SK-N-SH (cell line): ENCODE data around the gene SHROOM4. TPM values are rescaled to one million over a fixed set of nuclear protein-coding genes. Genes with fewer than 3 reads are reported as not detected.

Source experiments
- CTCF ChIA-PET: fragments of 300-600, 350-600 bp; formaldehyde crosslinking; extraction: SDS; loops from one replicate; lab custom pipeline; 2021; lab: Yijun Ruan, JAX
- POLR2A ChIA-PET: fragments of 350-600 bp; sonication (Branson Sonifier 250); formaldehyde crosslinking; extraction: SDS; loops from one replicate; lab custom pipeline; 2020; ENCODE audit warnings: antibody characterized with exemption, inconsistent platforms; lab: Yijun Ruan, JAX
- DNase-seq: peaks from one replicate; pipeline ENCODE4 v3.0.0; 2012
- H2AFZ ChIP-seq: fragments of 200-600 bp; sonication (generic); 2 replicates; pipeline ENCODE4 v1.8.1; 2016; ENCODE audit warnings: antibody characterized with exemption, mild to moderate bottlenecking, low read depth
- H3F3A ChIP-seq: fragments of 200-600 bp; sonication (generic); replicated peaks from 2 replicates; pipeline ENCODE3; 2016; ENCODE audit warnings: antibody characterized with exemption, mild to moderate bottlenecking; ENCODE audit not compliant: insufficient read depth
- H3K27ac ChIP-seq, 2 experiments: fragments of 200-500 bp in 1 of 2; fragments of 200-600 bp in 1 of 2; sonication (Bioruptor generic) in 1 of 2; sonication (generic), shearing (Covaris generic) in 1 of 2; 2 replicates each; pipeline versions ENCODE4 v1.5.1 to v1.6.1; 2014 to 2016; ENCODE audit warnings: low read depth in 2 of 2, inconsistent platforms in 1 of 2, low read length in 1 of 2, mild to moderate bottlenecking in 1 of 2, mixed read lengths in 1 of 2
- H3K27me3 ChIP-seq: fragments of 200-600 bp; sonication (generic), shearing (Covaris generic); 2 replicates; pipeline ENCODE4 v1.6.1; 2016; ENCODE audit warnings: mixed run types; ENCODE audit not compliant: insufficient read depth
- H3K36me3 ChIP-seq, 2 experiments: fragments of 200-500 bp in 1 of 2; fragments of 200-600 bp in 1 of 2; sonication (Bioruptor generic) in 1 of 2; sonication (generic) in 1 of 2; replicated peaks in 1 of 2; 2 replicates each; pipeline versions ENCODE3 to v1.5.1; 2014 to 2016; ENCODE audit warnings: low read length in 1 of 2, mild to moderate bottlenecking in 1 of 2; ENCODE audit not compliant: insufficient read depth in 2 of 2, control insufficient read depth in 1 of 2
- H3K4me1 ChIP-seq, 2 experiments: fragments of 200-500 bp in 1 of 2; fragments of 200-600 bp in 1 of 2; sonication (Bioruptor generic) in 1 of 2; sonication (generic), shearing (Covaris generic) in 1 of 2; 2 replicates each; pipeline versions ENCODE4 v1.5.1 to v1.6.1; 2014 to 2016; ENCODE audit warnings: low read depth in 1 of 2, low read length in 1 of 2, mixed run types in 1 of 2; ENCODE audit not compliant: insufficient read depth in 2 of 2, control insufficient read depth in 1 of 2
- H3K4me2 ChIP-seq: fragments of 200-600 bp; sonication (generic), shearing (Covaris generic); 2 replicates; pipeline ENCODE4 v1.6.1; 2017; ENCODE audit warnings: mixed run types
- H3K4me3 ChIP-seq, 2 experiments: fragments of 200-500 bp in 1 of 2; fragments of 200-600 bp in 1 of 2; sonication (Bioruptor generic) in 1 of 2; sonication (generic), shearing (Covaris generic) in 1 of 2; 2 replicates each; pipeline versions ENCODE4 v1.5.1 to v1.8.1; 2014 to 2016; ENCODE audit warnings: low read depth in 2 of 2, inconsistent platforms in 1 of 2, low read length in 1 of 2, mild to moderate bottlenecking in 1 of 2, mixed read lengths in 1 of 2, moderate library complexity in 1 of 2
- H3K79me2 ChIP-seq: fragments of 200-600 bp; sonication (generic); 2 replicates; pipeline ENCODE4 v1.8.1; 2017; ENCODE audit warnings: mild to moderate bottlenecking; ENCODE audit not compliant: insufficient read depth
- H3K9ac ChIP-seq: fragments of 200-600 bp; sonication (generic); 2 replicates; pipeline ENCODE4 v1.6.1; 2017; ENCODE audit warnings: mixed run types
- H3K9me2 ChIP-seq: fragments of 200-600 bp; sonication (generic); 2 replicates; pipeline ENCODE4 v1.6.1; 2017; ENCODE audit warnings: mixed run types
- H3K9me3 ChIP-seq: fragments of 200-600 bp; sonication (generic); 2 replicates; pipeline ENCODE4 v1.6.1; 2017; ENCODE audit warnings: mixed run types, mild to moderate bottlenecking, moderate library complexity
- H4K20me1 ChIP-seq: fragments of 200-600 bp; sonication (generic); 2 replicates; pipeline ENCODE4 v1.6.1; 2017; ENCODE audit warnings: mild to moderate bottlenecking, mixed run types; ENCODE audit not compliant: insufficient read depth
- EP300 ChIP-seq, 2 experiments: IDR thresholded peaks; 2 replicates each; pipeline versions ENCODE4 v1.4.0 to v1.6.1; 2012; ENCODE audit warnings: borderline replicate concordance in 1 of 2, low read depth in 1 of 2, low read length in 1 of 2
- FOSL2 ChIP-seq: IDR thresholded peaks from 2 replicates; pipeline ENCODE4 v1.4.0; 2012; ENCODE audit warnings: low read depth, mild to moderate bottlenecking, moderate library complexity, borderline replicate concordance
- GATA2 ChIP-seq: sonication (generic); formaldehyde crosslinking; IDR thresholded peaks from 2 replicates; pipeline ENCODE4 v1.5.0; 2020; ENCODE audit warnings: mild to moderate bottlenecking, missing genetic modification reagents
- NRF1 ChIP-seq: IDR thresholded peaks from 2 replicates; pipeline ENCODE4 v1.6.1; 2012; ENCODE audit warnings: low read depth, mild to moderate bottlenecking, low read length
- RCOR1 ChIP-seq: fragments of 150-350 bp; IDR thresholded peaks from 2 replicates; pipeline ENCODE4 v1.6.1; 2017; ENCODE audit warnings: antibody characterized with exemption, low read length
- RFX5 ChIP-seq: IDR thresholded peaks from 2 replicates; pipeline ENCODE4 v1.6.1; 2012; ENCODE audit warnings: mild to moderate bottlenecking, improper control_type of control experiment, low read length
- SIN3A ChIP-seq: IDR thresholded peaks from 2 replicates; pipeline ENCODE4 v1.6.1; 2012; ENCODE audit warnings: low read depth, mild to moderate bottlenecking, low read length, moderate library complexity, borderline replicate concordance
- TAF1 ChIP-seq: IDR thresholded peaks from 2 replicates; pipeline ENCODE4 v1.6.1; 2012; ENCODE audit warnings: low read depth, mild to moderate bottlenecking, low read length, moderate library complexity, borderline replicate concordance
- YY1 ChIP-seq: IDR thresholded peaks from 2 replicates; pipeline ENCODE4 v1.4.0; 2012; ENCODE audit warnings: low read depth, mild to moderate bottlenecking
- WGBS: methylation state at CpG from one replicate; pipeline ENCODE4 v1.1.6; 2017; ENCODE audit warnings: low lambda C conversion rate; 5-methylcytosine and 5-hydroxymethylcytosine counted together
- polyA plus RNA-seq, 3 experiments: library from polyadenylated mRNA; depleted of rRNA; stranded (reverse); fragments of >200 nt; gene quantifications; 2 replicates each; pipeline ENCODE4 v1.2.3, GENCODE V29; 2012
- TF ChIP-seq, protein P1 (sequence below): fragments of 200-600 bp; sonication (generic); IDR thresholded peaks from 2 replicates; pipeline ENCODE4 v1.6.1; 2017; ENCODE audit warnings: antibody characterized with exemption, mild to moderate bottlenecking, moderate library complexity
- TF ChIP-seq, protein P2 (sequence below): fragments of 150-350 bp; IDR thresholded peaks from 2 replicates; pipeline ENCODE4 v1.6.1; 2016; ENCODE audit warnings: mild to moderate bottlenecking, low read depth, low read length
- TF ChIP-seq, protein P3 (sequence below): IDR thresholded peaks from 2 replicates; pipeline ENCODE4; 2012

The SHROOM4 gene
- polyA plus RNA-seq, 1 of the 3 experiments (the other 2 are of a cell fraction), result 0.31 TPM

DNA sequence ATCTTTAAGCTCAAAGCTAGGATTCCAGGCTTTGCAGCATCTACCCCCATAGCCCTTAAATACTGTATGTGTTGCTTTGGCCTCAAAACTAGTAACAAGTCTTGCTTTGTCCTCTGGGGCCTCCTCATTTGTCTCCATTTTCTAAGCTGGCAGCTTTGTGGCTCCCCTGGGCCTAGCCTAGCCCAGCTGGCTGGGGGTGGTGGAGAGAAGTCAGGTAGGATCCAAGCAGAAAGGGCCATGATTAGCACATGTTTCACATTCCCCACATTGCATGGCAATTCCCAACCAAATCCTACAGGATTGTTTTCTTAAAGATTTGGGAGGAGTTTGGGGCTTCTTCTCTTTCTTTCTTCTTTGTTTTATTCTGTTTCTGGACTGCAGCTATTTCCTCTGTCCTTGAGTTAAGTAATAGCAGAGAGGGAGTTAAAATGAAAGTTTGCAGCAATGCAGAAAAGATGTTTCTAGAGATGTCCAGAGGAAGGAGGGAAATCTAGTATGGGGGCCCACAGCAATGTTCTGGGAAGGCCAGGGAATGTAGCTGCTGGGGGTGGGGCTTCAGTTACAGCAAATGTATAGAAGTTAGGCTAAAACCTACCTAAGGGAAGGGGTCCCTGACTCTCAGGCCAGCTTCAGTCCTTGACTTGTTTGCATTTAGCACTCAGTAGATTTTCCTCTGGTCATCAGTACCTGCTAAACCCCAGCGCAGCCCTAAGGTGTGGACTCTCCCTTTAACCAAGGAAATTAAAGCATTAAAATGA lies 92.1 kb downstream of the SHROOM4 start:
- H3K27ac ChIP-seq, result no peak overlapping the region
- H3K9ac ChIP-seq, result no peak overlapping the region
- no peaks in the 10 kb centered on the region for H3K9me2 ChIP-seq
- 22% methylated on average over 1 of the region's 1 CpG for whole genome bisulfite sequencing
- no peaks in the 10 kb centered on the region; the same call in 1 of the 2 replicates for H3K27me3 ChIP-seq
- CTCF ChIA-PET, result no interaction called here
- no peaks in the 10 kb centered on the region for H3K79me2 ChIP-seq
- DNase-seq, result no peak
- no peak overlapping the region for H2AFZ ChIP-seq
- no peaks in the 10 kb centered on the region for H4K20me1 ChIP-seq
- H3K4me1 ChIP-seq, result no peaks in the 10 kb centered on the region
- no peak for TF ChIP-seq YY1
- no peak for TF ChIP-seq SIN3A
- no peak for TF ChIP-seq NRF1
- TF ChIP-seq, protein P1, sequence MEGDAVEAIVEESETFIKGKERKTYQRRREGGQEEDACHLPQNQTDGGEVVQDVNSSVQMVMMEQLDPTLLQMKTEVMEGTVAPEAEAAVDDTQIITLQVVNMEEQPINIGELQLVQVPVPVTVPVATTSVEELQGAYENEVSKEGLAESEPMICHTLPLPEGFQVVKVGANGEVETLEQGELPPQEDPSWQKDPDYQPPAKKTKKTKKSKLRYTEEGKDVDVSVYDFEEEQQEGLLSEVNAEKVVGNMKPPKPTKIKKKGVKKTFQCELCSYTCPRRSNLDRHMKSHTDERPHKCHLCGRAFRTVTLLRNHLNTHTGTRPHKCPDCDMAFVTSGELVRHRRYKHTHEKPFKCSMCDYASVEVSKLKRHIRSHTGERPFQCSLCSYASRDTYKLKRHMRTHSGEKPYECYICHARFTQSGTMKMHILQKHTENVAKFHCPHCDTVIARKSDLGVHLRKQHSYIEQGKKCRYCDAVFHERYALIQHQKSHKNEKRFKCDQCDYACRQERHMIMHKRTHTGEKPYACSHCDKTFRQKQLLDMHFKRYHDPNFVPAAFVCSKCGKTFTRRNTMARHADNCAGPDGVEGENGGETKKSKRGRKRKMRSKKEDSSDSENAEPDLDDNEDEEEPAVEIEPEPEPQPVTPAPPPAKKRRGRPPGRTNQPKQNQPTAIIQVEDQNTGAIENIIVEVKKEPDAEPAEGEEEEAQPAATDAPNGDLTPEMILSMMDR, result no peak
- TF ChIP-seq RCOR1, result no peak
- TF ChIP-seq, protein P2, sequence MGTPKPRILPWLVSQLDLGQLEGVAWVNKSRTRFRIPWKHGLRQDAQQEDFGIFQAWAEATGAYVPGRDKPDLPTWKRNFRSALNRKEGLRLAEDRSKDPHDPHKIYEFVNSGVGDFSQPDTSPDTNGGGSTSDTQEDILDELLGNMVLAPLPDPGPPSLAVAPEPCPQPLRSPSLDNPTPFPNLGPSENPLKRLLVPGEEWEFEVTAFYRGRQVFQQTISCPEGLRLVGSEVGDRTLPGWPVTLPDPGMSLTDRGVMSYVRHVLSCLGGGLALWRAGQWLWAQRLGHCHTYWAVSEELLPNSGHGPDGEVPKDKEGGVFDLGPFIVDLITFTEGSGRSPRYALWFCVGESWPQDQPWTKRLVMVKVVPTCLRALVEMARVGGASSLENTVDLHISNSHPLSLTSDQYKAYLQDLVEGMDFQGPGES, result no peak
- TF ChIP-seq, protein P3, sequence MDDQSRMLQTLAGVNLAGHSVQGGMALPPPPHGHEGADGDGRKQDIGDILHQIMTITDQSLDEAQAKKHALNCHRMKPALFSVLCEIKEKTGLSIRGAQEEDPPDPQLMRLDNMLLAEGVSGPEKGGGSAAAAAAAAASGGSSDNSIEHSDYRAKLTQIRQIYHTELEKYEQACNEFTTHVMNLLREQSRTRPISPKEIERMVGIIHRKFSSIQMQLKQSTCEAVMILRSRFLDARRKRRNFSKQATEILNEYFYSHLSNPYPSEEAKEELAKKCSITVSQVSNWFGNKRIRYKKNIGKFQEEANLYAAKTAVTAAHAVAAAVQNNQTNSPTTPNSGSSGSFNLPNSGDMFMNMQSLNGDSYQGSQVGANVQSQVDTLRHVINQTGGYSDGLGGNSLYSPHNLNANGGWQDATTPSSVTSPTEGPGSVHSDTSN, result no peak
- TF ChIP-seq GATA2 (CRISPR knock-in tag), result no peak
- no peaks in the 10 kb centered on the region for H3F3A ChIP-seq
- H3K36me3 ChIP-seq, result no peaks in the 10 kb centered on the region
- POLR2A ChIA-PET, result no interaction called here
- H3K9me3 ChIP-seq, result no peaks in the 10 kb centered on the region
- H3K4me3 ChIP-seq, result no peak overlapping the region
- H3K4me2 ChIP-seq, result no peak overlapping the region

DNA sequence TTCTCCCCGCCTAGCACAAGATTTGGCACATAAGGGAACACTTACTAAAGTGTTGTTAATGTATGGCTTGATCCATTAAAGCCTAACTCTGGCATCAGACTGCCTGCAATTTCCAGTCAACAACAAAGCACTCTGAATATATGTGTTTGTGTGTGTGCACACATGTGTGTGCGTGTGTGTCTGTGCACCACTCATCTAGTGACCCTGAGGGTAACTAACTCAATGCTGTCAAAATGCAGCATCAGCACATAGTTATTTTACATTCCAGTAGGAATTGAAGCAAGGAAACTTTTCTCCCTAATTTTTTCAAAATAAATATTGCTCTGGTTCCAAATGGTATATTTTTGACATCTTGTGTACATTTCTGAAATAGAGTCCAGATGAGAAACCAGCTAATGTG lies 94.4 kb downstream of the SHROOM4 start:
- H2AFZ ChIP-seq, result no peak overlapping the region
- no peak overlapping the region for H3K4me3 ChIP-seq
- POLR2A ChIA-PET, result no interaction called here
- no peaks in the 10 kb centered on the region for H3K79me2 ChIP-seq
- no peak overlapping the region for H3K9ac ChIP-seq
- H3K27ac ChIP-seq, result no peak overlapping the region
- no peaks in the 10 kb centered on the region for H3K36me3 ChIP-seq
- no peaks in the 10 kb centered on the region for H3K4me1 ChIP-seq
- H3F3A ChIP-seq, result no peaks in the 10 kb centered on the region
- DNase-seq, result no peak
- no peaks in the 10 kb centered on the region; the same call in 1 of the 2 replicates for H3K27me3 ChIP-seq
- WGBS, result 15% methylated on average over 2 of the region's 2 CpGs
- no peak overlapping the region for H3K4me2 ChIP-seq
- no peak for TF ChIP-seq TAF1
- TF ChIP-seq RFX5, result no peak
- no peak for TF ChIP-seq FOSL2
- TF ChIP-seq EP300 (IDR thresholded peaks at IDR 0.05; ENCODE audit: borderline replicate concordance in 1 of 2, low read depth in 1 of 2, low read length in 1 of 2), result no peak
- H3K9me2 ChIP-seq, result no peaks in the 10 kb centered on the region
- CTCF ChIA-PET, result no interaction called here
- H4K20me1 ChIP-seq, result no peaks in the 10 kb centered on the region
- no peaks in the 10 kb centered on the region for H3K9me3 ChIP-seq
